WI38 (cell line): ENCODE data around the gene PEX14.

Experiments
- H3K4me3 ChIP-seq: 2 replicates; pipeline ENCODE4 v1.5.1; 2011; ENCODE audit warnings: low read depth, mild to moderate bottlenecking, control low read depth, low read length
- TF ChIP-seq, protein P1 (sequence below): IDR thresholded peaks from 2 replicates; pipeline ENCODE4 v1.5.1; 2012; ENCODE audit warnings: low read depth, mild to moderate bottlenecking, control low read depth, low read length

The PEX14 gene

DNA sequence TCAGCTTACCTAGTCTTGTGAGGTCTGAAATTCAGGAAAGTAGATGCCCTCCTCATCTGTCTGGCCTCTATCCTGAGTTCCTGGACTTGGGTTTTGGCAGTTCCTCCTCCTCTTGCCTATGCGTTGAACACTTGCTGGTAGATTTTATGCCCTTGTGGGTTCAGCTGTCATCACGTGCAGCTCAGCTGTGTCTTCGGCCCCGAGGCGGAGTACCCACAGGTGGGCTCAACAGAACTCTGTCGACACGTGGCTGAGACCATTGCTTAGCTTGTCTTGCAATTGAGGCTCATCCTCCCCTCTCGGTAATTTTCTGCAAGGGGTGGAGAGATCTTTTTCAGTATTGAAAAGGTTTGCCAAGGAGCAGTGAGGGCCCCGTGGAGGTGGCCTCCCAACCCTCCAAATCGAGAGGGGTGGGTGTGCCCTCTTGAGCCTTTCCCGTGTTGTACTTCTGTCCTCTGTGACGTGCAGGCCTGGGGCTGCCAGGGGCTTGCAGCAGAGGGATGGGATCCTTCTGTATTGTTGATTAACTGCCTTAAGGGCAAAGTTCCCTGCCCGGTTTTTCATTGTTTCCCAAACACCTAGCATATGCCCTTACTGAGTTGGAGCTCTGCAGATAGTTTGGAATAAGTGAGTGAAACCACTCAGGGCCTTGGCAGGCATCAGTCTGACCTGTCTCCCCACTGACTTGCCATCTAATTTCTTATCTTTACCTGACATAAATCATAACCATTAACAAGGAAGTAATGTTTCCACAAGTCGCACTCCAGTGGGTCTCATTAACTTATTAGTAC, 41.6 kb upstream of the PEX14 start:
- TF ChIP-seq, protein P1, sequence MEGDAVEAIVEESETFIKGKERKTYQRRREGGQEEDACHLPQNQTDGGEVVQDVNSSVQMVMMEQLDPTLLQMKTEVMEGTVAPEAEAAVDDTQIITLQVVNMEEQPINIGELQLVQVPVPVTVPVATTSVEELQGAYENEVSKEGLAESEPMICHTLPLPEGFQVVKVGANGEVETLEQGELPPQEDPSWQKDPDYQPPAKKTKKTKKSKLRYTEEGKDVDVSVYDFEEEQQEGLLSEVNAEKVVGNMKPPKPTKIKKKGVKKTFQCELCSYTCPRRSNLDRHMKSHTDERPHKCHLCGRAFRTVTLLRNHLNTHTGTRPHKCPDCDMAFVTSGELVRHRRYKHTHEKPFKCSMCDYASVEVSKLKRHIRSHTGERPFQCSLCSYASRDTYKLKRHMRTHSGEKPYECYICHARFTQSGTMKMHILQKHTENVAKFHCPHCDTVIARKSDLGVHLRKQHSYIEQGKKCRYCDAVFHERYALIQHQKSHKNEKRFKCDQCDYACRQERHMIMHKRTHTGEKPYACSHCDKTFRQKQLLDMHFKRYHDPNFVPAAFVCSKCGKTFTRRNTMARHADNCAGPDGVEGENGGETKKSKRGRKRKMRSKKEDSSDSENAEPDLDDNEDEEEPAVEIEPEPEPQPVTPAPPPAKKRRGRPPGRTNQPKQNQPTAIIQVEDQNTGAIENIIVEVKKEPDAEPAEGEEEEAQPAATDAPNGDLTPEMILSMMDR: no peak
- no peak overlapping the region for H3K4me3 ChIP-seq

DNA sequence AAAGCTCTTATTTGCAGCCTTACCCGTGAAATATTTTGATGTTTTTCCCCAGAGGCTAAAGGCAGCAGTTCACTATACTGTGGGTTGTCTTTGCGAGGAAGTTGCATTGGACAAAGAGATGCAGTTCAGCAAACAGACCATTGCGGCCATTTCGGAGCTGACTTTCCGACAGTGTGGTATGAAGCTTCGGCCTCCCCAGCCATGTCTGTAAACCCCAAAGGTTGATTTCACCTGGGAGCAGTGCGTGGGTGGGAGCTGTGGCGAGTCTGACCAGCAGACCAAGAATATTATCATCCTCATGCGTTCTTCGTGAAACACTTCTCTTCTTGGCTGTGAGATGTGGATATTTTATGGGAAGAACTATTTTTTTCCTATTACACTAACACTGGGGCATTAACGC, 41.0 kb upstream of the PEX14 start:
- no peak overlapping the region for H3K4me3 ChIP-seq
- TF ChIP-seq, protein P1: no peak

DNA sequence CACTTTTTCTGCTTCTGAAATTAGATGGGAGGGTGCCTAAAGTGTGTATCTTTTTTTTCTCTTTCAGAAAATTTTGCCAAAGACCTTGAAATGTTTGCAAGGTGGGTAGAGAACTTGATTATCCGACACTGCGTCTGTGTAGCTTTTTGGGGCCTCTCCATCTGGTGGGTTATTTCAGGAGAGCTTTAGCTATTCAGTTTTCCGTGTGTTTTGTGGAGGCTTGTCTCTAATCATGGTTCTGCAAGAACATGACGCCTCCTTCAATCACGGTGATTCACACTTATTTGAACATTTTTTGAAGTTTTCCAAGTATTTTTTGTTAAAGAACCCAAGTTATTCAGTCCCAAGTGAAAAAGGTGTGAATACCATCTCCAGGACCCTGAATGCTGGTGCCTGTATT, 40.2 kb upstream of the PEX14 start:
- TF ChIP-seq, protein P1: no peak
- H3K4me3 ChIP-seq: no peak overlapping the region

DNA sequence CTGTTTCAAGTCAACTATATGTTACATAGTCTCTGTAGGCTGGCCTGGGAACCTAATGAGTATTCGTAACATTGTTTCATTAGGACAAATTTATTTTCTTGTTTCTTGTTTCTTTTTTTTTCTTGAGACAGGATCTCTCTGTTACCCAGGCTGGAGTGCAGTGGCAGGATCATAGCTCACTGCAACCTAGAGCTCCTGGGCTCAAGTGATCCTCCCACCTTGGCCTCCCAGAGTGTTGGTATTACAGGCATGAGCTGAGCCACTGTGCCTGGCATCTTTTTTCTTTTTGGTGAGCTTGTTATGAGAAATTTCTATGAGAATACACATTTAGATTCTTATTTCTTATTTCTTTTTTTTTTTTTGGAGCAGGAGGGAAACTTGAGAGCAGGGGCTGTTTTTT, 37.7 kb upstream of the PEX14 start:
- no peak overlapping the region for H3K4me3 ChIP-seq
- TF ChIP-seq, protein P1: no peak

DNA sequence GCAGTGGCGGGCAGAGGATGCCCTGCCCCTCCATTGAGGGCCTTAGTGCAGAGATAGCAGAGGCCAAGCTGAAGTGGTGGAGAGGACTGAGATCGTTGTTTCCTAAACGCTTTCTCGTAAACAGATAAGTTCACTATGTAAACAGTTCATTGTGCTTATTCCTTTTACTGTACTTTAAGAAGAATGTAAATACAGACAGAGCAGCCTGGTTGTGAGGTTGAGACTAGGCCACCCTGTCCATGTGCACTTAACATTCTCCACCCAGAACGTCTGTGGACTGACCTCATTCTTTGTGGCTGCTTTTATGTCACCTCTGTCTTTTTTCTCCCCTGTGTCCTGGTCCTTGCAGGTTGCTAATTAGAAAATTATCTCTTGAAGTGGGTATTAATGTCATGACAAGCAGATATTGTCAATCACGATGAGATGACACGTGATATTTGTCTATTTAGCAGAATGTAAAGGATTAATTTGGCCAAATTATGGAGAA, 36.0 kb upstream of the PEX14 start:
- H3K4me3 ChIP-seq: no peak overlapping the region
- TF ChIP-seq, protein P1: no peak

DNA sequence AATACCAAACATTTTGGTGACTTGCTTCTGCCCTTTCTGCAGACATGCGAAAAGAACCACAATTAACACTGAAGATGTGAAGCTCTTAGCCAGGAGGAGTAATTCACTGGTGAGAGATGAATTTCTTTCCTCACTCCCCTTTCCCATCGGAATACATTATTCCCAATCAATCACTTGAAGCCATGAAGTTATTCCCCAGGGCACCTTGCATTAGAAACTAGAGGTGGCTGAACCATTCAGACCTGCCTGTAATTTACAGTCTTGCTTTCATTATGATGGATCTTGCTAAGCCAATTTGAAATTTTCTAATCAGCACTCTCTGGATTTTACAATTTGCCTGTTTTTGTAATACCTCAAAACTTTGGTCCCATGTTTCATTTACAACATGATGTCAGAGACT, 34.4 kb upstream of the PEX14 start:
- no peak overlapping the region for H3K4me3 ChIP-seq
- TF ChIP-seq, protein P1: no peak

DNA sequence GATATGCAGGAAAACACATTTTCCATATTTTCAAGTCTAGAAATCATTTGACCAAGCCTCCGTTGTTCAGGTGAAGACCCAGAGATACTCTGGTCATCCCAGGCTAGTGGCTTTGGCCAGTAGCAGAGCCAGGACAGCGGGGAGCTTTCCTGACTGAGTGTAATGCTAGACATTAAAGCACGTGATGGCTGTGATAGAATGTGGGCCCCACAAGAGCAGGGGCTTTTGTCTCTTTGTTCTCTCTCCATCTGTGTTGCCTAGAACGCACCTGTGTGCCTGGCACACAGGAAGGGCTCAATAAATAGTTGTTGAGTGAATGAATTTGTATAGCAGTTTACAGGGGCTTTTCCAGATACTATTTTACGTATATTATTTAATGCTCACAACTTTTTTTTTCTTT, 34.0 kb upstream of the PEX14 start:
- H3K4me3 ChIP-seq: no peak overlapping the region
- TF ChIP-seq, protein P1: no peak
